HG03139 (cell line): ENCODE results near the gene KLHDC8A.
"Not testable (repeated sequence)": the region's sequence is repeated elsewhere in the genome, so short reads cannot be mapped to it uniquely, and the experiment has no call there.

ENCODE experiments used
- ATAC-seq: cut with Tn5 transposase; IDR thresholded peaks from one replicate; pipeline ENCODE4 v1.9.1; 2021; ENCODE audit not compliant: unreplicated experiment

The KLHDC8A gene

GRCh38 chr1:205298191-205298994 is 58.3 kb downstream of the KLHDC8A start:
- no peak for ATAC-seq

GRCh38 chr1:205297546-205298177 is 59.1 kb downstream of the KLHDC8A start:
- ATAC-seq: not testable (repeated sequence)

GRCh38 chr1:205296154-205296553 is 60.6 kb downstream of the KLHDC8A start:
- ATAC-seq: no peak

GRCh38 chr1:205294934-205295333 is 61.8 kb downstream of the KLHDC8A start:
- ATAC-seq: no peak

- no peak for ATAC-seq
These were observed 62.4 kb downstream of the KLHDC8A start for GRCh38 chr1:205294175-205294917.

- ATAC-seq: no peak
These were observed 63.2 kb downstream of the KLHDC8A start for GRCh38 chr1:205293350-205294074.

GRCh38 chr1:205291596-205291995 is 65.1 kb downstream of the KLHDC8A start:
- ATAC-seq: no peak

GRCh38 chr1:205287767-205288559 is 68.8 kb downstream of the KLHDC8A start:
- peak; percentile 70 for ATAC-seq

- no peak for ATAC-seq
These were observed 69.6 kb downstream of the KLHDC8A start for GRCh38 chr1:205287076-205287475.

GRCh38 chr1:205286335-205286950 is 70.3 kb downstream of the KLHDC8A start:
- ATAC-seq: peak; percentile 41
